Stimulated activated CD8-positive, alpha-beta memory T cell treated with anti-CD3 and anti-CD28 coated beads, Interleukin-7, amount 100 ng/mL, for 24 hours (primary cell): ENCODE data around the gene MED22.

Experiments
- DNase-seq: peaks from one replicate; pipeline ENCODE4 v3.0.0-alpha.2; 2020; ENCODE audit warnings: low read depth

The MED22 gene

GRCh38 chr9:133375724-133376654, 28.1 kb upstream of the MED22 start, which contains the start of the genes STKLD1 and SURF4:
Gene STKLD1 (plus strand): TSS chr9:133376366. CDS start chr9:133376474, 108 bp downstream.
Gene SURF4 (minus strand): TSS chr9:133376060. CDS start chr9:133375969, 91 bp downstream.
- DNase-seq = peak; percentile 90

- no peak for DNase-seq
These were observed 27.3 kb upstream of the MED22 start for GRCh38 chr9:133375116-133375723.

- DNase-seq = no peak
These were observed 26.7 kb upstream of the MED22 start for GRCh38 chr9:133374612-133375115.

DNA sequence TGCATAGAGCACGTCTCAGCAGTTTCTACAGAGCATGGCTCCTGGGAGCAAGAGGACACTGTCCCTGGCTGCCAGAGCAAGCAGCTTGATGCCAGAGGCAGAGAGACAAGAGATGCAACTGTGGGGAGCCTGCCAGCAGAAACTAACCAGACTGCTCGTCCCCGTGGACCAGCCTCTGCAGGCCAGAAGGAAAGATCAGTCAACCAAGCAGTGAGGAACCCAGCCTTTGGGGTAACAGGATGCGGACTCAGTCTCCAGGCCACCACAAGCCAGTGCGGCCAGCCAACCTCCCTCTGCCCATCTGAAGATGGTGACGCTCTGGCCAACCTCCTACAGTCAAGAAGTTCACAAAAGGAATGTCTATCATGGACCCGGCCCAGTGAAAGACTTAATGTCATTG, 24.2 kb upstream of the MED22 start:
- DNase-seq = no peak

- DNase-seq = no peak
These were observed 23.4 kb upstream of the MED22 start for GRCh38 chr9:133371261-133371711.

DNA sequence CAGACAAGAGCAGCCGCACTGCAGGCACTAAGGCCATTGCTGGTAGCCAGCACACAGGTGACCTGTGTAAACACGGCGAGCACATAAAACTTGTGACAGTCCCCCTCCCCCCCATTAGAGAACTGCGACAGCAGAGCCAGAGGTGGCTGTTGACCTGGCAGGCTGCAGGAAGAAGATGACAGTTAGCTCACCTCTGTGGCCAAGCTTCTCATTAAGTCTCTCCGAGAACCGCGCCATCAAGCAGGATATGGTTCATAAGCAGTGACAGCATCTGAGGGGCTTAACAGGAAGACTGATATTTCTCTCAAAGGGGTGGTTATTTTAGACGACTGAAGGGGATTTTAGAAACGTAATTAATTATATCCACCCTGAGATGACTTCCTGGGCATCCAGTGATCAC, 22.8 kb upstream of the MED22 start:
- DNase-seq = no peak

GRCh38 chr9:133369933-133370332, 22.0 kb upstream of the MED22 start:
- DNase-seq = no peak

GRCh38 chr9:133369422-133369821, 21.5 kb upstream of the MED22 start:
- no peak for DNase-seq

DNA sequence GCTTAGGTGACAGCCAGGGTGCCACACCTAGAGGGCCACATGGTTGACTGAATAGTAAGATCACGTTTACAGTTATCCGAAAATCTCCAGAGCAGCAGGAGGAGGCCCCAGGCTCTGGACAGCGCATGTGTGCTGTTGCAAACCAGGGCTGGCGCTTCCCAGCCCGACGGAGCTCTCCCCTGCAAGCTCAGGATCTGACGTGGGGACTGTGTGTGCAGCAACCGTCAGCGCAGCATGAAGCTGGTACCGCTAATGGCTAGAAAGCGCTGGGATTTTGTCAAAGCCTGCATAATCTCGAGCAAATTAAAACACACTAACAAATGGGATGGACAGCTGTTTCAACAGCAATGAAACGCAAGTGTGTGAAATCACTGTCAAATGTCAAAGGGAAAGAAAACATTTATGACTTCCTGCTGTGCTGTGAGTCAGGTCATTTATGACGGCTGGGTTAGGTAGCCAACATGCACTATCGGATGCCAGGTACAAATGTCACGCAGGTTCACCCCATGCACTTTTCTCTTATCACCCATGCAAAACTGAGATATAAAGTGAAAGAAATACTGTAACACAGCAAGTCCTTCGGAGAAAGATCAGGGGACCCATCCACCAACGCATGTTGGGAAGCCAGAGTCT, 20.4 kb upstream of the MED22 start:
- DNase-seq = no peak

- no peak for DNase-seq
These were observed 19.8 kb upstream of the MED22 start for GRCh38 chr9:133367778-133368177.

DNA sequence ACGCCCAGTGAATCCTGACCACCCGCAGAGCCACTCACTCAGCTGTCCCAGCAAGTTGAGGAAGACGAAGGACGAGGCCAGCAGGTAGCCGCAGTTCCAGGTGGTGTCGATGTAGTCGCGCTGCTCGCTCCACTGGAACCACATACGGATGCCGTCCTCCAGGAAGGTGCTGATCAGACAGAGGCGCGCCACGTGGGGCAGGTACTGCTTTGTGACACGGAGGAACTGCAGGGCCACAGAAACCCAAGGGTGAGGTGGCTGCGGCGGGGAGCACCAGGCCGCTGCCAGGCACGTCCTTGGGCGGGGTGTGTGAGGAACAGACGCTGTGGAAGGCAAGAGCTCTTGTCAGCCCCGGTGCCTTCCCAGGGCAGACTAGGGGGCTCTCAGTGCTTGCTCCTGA, 19.3 kb upstream of the MED22 start:
- DNase-seq = no peak

- no peak for DNase-seq
These were observed 18.5 kb upstream of the MED22 start for GRCh38 chr9:133366435-133366834.

- DNase-seq = no peak
These were observed 14.6 kb upstream of the MED22 start for GRCh38 chr9:133362359-133363044.

GRCh38 chr9:133361507-133362092, 13.7 kb upstream of the MED22 start:
- no peak for DNase-seq

DNA sequence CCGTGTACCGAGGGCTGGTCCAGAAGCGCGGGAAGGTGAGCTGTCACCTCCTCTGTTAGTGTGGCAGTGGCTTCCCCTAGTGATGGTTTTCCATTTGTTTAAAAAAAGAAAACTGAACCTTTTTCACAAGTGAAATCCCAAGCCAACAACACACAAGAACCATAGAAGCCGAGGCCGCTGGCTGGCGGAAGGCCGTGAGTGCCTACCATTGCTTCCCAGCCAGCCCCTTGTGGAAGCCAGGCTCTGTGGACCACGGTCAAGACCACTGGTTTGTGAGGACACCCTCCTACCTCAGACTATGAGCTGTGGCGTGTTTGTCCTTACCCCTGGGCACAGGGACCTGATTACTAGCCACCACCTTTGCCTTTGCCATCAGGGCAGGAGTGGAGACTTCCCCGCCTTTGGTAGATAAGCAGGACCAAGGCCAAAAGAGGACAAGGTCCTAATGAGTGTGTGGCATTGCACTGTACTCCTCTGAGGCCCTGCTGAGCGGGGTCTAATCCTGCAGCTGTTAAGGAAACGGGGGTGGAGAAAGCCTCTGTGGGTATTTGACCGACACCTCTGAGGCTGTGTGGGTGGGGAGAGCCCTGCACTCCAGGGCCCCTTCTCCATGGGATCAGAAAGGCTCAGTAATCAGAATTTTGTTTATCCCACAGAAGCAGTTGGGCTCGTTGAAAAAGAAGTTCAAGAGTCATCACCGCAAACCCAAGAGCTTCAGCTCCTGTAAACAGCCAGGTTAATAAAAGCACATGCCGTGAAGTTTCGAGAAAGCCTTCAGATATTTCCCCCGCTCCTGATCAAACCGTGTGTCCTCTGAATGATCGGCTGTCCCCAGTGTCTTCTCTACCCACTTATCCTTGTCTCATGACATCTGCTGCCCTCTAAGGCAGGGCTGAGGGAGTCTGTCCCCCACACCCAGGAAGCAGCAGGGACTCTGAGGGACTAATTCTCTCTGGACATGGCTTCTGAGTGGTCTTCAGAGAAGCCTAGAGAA, 12.8 kb upstream of the MED22 start:
- DNase-seq = no peak

- no peak for DNase-seq
These were observed 11.7 kb upstream of the MED22 start for GRCh38 chr9:133359399-133360175.

DNA sequence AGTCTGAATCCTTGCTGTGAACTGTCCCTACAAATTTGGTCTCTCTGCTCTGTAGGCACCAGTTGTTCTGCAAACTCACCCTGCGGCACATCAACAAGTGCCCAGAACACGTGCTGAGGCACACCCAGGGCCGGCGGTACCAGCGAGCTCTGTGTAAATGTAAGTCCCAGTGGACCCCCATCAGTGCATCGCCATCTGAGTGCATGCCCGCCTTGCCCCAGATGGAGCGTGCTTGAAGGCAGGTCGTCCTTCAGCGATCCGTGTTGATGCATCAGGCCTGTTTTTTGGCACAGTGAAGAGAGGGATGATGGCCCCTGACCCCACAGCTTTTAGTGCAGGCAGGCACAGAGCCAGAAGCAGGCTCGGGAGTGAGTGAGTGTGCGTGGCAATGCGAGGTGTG, 9.7 kb upstream of the MED22 start:
- no peak for DNase-seq

- DNase-seq = peak; percentile 81
These were observed 8.6 kb upstream of the MED22 start, which contains the start of the genes SURF1 and SURF2 for GRCh38 chr9:133356391-133357091. Gene SURF1 (minus strand): TSS chr9:133356487. CDS start chr9:133356453, 34 bp downstream. Gene SURF2 (plus strand): TSS chr9:133356550. CDS start chr9:133356593, 43 bp downstream.
